GM18909 (cell line): ENCODE measurements around the gene EML1.

Experiments used
- ATAC-seq: cut with Tn5 transposase; IDR thresholded peaks from one replicate; pipeline ENCODE4 v1.9.1; 2021; ENCODE audit warnings: mild to moderate bottlenecking; ENCODE audit not compliant: unreplicated experiment, poor library complexity

The EML1 gene

DNA sequence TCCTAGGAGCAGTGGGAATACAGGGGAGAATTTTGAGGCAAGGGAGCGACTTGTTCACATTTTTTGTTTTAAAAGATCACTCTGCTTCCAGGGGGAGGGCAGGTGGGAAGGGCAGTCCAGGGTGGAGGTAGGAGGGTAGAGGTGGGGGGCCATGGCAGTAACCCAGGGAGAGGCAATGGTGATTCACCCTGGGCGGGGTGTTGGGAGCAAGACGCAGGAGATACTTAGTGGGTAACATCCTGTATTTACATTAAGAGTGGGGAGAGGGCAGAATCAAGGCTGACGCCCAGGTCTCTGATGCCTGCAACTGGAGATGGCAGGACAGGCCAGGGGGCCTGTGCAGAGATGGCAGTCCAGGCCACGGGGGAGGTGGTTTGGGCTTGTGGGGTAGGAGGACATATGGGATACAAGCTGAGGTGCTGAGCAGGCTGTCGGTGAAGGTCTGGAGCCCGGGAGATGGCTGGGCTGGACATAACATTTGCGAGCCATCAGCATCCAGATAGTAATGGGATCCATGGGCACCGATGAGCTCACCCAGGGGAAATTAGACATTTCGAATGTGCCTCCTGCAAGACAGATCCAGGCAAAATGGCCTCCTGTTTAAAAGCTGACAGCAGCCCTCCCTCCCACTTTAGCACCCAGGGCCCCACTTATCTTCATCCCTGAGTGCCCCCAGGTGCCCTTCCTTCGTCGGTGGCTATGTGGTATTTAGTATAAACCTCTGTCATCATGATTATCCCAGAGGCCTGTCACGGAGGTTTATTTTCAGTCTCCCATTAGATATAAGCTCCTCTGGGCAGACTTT, 9.3 kb downstream of the EML1 start:
- ATAC-seq: no peak

DNA sequence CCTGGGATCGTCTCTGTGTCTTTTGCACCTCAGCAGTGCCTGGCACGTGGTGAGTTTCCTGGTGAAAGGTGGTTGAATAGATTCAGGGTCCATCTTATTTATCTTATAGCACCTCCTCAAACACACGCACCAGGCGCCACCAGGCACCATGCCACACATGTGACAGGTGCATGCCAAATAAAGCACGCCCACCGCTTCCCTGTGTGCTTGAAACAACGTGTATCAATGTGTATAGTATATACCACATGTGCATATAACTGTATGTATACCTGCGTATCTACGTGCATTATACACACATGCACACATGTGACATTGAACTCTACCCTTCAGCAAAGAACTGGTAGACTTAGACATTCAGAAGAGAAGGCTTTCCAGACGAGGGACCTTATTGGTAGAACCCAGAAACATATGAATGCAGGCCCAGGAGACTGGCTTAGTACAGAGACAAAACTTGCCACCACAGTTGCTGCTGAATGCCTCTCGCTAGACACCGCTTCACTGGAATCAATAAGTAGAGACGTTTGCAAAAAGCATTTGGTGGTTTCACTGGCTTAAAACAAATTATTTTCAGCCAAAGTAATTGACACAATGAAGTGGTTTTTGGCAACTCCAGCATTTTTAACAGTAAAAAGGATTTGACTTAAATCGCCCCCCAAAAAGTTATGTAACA, 10.0 kb downstream of the EML1 start:
- no peak for ATAC-seq

DNA sequence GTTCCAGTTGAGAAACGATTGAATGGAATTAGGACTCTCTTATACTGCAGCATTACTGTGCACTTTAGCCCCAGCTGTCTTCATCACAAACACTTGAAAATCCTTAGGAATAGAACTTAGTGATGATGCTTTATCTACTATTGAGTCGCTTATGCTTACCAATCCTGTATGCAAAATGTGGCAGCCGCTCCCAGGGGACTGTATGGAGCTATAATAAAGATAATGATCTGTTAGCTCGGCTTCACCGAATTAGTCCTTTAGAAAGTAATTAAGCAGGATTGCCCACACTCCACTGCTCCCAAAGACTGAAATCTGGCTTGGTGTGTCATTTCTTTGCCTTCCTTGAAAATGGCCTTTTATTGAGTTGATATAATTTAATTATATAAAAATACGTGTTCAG, 10.6 kb downstream of the EML1 start:
- no peak for ATAC-seq

DNA sequence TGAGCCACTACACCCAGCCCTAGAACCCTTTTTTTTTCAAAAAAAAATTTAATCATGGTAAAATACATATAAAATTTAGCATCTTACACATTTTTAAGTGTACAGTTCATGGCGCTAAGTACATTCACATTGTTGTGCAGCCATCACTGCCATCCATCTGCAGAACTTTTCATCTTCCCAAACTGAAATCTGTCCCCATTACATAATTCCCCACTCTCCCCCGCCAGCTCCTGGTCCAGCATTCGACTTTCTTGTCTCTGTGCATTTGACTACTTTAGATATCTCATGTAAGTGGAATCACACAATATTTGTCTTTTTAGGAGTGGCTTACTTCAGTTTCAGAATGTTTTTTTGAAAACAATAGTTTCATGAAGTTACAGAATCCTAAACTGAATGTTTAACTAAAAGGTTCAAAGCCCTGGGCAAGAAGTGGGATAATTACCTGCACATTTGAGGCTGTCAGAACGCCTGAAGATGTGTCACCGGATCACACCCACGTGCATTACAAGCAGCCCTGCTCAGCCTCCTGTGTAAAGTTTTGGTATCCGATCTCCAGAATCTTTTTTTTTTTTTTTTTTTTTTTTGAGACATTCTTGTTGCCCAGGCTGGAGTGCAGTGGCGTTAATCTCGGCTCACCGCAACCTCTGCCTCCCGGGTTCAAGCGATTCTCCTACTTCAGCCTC, 12.7 kb downstream of the EML1 start:
- no peak for ATAC-seq

DNA sequence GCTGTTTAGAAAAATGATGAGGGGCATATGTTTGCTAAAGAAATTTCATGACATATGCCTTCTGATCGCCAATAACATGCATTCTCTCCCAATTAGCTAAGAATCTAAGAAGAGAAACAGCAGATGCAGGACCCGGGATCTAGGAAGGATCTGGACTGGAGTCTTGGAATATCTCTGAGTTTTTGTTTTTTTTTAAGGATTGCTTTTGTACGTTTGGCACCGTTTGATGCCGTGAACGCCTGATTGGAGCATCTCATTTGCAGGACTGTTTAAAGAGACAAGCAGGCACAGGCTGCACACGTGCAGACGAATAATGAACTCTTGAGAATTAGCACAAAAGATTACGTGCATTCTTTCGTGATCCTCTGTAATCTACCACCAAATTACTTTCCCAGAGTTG, 13.6 kb downstream of the EML1 start:
- ATAC-seq: no peak

DNA sequence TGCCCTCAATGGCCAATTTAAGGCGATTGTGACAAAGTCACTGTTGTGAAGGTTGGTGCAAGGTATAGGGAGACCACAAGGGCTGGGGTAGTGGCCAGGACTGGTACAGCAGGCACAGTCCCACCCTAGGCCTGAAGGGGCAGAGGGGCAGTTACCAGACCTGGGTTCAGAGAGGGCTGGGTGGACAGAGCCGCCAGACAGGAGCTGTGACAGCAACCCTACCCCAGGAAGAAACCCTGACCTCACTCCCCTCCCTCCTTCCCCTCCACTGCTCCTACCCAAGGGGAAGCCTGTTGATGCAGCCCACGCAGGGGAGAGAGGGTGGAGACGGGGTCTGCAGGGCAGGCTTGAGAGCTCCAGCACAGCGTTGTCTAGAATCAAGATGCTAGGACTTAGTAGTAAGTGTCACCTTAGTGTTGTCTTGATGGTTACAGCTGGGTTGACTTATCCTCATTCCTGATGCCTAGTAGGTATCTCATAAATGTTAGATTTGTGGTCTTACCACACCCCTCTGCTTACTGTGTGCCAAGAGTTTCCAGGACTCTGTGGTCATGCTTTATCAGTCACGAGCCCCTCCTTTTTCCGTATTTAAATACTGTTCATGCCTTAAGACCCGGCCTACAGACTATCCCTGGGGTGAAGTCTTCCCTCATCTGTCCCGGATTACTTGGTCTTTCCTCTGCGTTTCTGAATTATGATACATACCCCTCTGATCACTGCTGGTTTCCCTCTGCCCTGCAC, 14.4 kb downstream of the EML1 start:
- ATAC-seq: no peak

DNA sequence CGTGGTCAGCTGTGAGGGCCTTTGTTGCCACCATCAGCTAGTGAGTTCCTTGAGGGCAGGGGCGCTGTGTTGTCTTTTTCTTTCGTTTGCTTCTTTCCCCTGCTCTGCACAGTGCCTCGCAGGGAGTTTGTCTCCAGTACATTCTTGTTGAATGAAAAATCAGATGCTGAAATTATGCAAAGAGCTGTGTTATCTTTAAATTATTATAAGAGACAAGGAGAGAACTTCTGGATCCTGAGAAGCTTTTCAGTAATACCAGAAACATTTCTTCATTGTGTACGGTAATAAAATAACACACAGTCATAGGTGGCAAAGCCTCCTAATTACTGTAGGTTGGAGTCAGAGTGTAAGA, 14.9 kb downstream of the EML1 start:
- ATAC-seq: no peak

DNA sequence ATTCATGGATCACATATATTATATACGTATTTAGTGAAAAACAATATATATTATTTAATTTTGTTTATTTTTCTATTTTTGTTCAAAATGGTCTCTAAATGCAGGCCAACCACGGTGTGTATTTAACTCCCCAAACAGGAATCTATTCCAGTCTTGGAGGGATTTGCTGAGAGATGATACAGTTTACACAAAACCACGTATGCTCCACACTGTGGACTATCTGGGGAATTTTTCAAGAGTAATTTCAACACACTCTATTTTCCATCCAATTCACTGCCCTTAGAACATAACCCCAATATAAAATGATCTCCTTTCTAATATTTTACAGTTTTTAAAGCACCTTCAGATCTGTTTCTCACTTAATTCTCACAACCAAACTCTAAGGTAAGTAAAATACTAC, 15.3 kb downstream of the EML1 start:
- no peak for ATAC-seq

DNA sequence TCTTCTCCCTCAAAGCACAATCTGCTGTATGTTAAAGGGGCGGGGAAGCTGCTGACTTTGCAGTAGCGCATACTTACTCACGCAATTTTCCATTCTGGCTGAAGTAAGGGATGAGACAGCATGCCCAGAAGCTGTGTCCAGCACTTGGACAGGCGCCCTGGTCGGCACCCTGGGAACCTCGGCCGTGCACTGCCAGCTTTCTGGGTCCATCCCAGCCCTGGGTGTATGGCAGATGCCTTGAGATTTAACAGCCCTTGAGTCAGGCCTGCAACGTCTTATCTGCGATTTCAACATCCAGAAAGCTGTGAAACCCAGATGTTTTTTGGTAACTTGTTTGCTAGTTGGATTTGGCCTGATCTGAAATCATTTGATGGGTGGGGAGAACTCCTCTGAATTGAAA, 16.1 kb downstream of the EML1 start:
- no peak for ATAC-seq

DNA sequence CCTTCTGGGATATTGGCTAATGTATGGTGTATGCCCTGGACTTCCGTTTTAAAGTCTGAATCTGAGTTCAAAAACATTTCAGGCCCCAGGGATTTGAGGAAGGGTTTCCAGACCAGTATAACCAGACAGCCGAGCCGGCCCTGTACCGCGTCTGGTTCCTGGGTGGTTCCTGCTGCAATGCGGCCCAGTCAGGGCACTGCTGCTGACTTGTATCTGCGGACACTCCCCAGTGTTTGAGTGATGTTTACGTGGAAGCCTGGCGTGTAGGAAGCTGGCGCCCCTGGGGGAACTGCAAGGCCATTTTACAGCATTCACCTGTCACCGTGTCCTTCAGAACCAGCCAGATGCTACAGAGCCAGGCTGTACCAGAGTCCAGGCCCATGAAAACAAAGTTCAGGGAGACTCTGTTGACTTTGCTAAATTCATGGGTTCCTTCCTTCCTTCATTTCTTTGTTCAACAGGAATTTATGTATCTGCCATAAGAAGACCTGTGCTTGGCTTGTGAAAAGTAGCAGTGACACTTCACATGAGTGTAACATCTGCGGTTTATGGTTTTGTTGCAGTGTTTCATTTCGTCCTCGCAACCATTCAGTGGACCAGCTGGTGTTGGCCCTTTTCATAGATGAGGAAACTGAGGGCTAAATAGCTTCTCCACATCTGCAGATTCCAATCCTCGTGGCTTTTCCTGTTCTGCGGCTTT, 16.8 kb downstream of the EML1 start:
- no peak for ATAC-seq

DNA sequence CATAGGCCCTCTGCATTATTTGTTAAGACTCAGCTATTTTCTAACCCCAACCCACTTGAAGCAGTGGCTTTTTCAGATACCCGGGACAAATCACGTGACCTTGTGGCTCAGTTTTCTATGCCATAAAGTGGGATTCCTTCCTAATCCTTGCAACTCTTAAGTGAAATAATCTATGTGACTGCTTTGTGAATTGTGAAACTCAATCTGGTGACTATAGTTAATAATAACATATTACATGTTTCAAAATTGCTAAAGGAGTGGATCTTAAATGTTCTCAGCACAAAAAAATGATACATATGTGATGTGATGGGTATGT, 17.3 kb downstream of the EML1 start:
- ATAC-seq: no peak

DNA sequence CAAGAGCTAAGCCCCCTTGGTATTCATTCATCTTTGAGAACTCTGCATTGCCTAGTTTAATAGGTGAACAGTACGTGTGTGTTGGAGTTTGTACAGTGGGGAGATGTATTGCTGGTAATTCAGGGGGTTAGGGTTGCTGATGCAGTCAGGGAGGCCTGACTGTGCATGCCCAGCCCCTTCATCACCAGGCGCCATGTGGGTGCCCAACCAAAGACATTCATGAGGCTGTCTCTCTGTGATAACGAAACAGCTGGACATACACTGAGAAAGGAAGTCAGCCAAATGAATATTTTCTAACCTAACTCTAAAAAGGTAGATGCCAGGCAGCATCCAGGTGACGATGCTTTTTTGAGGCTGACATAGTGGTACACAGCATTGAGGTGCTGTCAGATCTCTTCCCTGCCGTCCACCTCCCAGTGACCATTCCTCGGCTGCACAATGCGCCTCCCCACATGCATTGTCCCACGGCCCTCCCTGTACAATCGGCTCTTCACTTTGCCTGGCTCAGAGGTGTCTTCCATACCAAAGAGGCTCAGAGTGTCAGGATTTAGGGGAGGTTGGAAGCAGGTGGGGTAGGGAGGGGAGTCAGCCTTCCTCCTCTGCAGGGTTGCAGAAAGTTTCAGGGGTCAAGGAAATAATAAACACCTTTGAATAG, 19.0 kb downstream of the EML1 start:
- no peak for ATAC-seq

DNA sequence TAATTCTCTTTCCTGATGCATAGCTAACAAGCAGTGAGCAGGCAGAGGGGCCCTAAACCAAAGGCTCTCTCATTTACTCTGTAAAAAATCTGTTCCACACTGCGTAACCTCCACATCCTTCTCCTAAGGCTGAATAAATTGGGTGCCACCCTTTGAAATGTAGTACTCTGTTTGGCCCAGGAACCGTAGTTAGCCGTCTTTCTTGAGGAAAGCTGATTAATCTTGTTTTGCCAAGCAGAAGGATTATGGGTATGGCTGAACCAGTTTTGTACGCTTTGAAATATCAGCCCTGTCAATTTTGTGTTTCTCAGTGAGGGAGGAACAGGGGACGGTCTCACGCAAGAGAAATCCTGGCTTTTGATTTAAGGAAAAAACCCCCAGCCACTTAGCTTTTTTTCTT, 19.7 kb downstream of the EML1 start:
- ATAC-seq: no peak

DNA sequence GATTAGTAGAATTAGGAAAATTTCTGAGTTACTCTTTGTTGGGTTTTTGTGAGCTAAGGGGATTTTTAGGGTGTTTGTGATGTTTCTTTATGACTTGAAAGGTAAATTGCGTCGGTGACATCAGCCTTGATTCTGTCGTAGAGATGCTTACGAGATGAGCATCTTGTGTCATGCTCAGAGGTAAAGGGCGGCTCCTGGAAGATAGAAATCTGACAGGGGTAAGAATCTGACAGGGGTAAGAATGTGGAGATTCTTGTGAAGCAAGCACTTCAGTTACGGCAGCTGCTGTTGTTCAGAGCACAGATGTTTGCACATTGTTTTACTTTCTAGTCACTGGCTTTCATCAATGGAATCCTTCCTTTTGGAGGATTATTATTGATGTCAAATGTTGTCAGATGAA, 22.5 kb downstream of the EML1 start:
- ATAC-seq: no peak

DNA sequence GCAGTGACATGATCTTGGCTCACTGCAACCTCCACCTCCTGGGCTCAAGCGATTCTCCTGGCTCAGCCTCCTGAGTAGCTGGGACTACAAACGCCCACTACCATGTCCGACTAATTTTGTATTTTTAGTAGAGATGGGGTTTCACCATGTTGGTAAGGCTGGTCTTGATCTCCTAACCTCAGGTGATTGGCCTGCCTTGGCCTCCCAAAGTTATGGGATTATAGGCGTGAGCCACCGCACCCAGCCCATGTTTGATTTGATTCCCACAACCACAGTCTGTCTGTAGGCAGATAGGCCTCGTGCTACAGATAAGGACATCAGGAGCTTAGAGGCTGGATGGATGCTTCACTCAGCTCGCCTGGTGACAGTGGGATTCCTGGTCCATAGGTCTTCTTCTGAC, 23.0 kb downstream of the EML1 start:
- no peak for ATAC-seq

DNA sequence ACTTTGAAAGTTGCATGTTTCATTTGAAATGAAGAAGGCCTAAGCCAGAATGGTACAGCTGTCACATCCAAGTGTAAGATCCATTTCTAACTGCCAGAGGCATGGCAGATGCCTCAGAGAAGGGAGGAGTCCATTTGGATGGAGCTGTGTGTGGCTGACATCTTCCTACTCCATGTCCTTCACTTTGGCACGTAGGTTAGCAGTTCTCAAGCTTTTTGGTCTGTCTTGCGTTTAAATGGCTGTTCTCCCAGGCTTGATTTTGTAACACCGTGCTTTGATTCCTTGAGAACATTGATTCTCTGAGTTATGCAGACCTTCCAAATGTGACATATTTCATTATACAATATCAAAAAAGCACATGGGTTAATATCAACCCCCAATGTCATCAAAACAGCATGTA, 23.4 kb downstream of the EML1 start:
- ATAC-seq: no peak

DNA sequence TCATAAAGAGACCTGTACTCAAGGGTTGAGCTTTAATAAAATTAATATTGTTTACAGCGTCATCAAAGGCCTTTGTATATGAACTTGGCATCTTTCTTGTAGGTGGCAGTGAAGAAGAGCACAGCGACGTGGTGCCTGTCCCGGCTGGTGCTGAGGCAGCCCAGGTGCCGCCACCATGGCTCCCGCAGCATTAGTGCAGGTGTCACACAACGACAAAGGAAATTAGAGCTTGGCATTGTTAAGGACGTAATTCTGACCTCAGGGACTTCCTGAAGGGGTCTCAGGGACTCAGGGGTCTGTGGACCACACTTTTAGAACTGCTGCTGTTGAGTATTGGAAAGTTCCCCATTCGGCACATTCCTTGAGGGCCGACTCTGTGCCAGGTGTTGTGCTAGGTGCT, 24.1 kb downstream of the EML1 start:
- no peak for ATAC-seq

DNA sequence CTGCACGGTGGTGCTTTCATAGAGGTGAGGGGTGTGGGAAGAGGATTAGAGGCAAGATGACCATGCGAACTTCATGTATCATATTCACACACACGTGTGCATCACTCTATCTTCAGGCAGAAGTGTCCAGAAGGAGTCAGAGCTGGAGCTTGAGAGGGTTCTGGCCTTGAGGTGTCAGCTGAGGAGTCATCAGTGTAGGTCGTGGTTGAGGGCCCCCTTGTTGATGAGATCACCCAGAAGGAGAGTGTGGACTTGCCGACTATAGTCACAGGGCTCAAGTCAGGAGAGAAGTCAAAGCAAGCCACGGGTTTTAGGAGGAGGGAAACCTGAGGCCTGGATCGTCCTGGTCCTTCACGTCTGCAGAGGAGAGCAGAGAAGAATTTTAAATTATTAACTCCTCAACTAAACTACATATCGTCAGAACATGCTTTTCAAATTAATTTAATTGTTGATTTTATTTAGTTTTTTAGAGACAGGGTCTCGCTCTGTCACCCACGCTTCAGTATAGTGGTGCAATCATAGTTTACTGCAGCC, 25.4 kb downstream of the EML1 start:
- no peak for ATAC-seq

DNA sequence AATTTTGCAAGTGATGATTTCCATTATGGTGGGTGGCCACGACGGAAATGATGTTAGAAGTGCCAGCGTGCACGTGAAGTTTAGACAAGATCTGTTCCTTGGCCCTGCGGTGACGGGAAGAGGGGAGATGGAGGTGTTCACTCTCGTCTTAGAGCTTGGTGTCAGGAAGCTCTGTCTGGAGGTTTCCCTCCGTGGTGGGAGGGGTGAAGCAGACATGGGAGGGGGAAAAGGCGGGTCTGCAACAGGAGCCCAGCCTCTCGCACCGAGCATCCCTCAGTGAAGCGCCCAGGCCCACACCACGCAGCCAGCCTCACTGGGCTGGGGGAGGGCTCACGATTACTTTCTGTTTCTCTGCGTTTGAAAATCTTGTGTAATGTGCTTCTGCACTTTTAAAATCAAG, 26.3 kb downstream of the EML1 start:
- ATAC-seq: no peak
